AG08396 (cell line): ENCODE data around the gene P2RX4.
"Not testable (repeated sequence)": the region's sequence is repeated elsewhere in the genome, so short reads cannot be mapped to it uniquely, and the experiment has no call there.

ENCODE experiments used
- DNase-seq: peaks from one replicate; pipeline ENCODE4 v3.0.0; 2012; ENCODE audit warnings: low spot score, mixed read lengths

P2RX4 gene

DNA sequence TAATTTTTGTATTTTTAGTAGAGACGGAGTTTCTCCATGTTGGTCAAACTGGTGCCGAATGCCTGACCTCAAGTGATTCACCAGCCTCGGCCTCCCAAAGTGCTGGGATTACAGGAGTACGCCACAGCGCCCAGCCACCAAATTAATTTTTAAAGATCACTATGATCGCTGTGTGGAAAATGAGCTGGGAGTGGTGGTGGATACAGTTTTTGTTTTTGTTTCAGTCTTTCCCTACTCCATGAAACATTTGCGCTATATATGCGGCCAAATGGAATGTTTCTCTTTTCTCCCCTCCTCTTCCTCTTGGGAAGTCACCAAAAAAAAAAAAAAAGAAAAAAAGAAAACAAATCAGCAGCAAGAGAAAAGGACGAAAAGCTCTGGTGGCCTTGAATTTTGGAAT, 20.8 kb upstream of the P2RX4 start:
- DNase-seq, result no peak

- DNase-seq, result no peak
Observed at GRCh38 chr12:121189619-121190155, 20.2 kb upstream of the P2RX4 start.

GRCh38 chr12:121190523-121191031, 19.4 kb upstream of the P2RX4 start:
- DNase-seq, result peak; percentile 85

GRCh38 chr12:121191151-121191550, 18.8 kb upstream of the P2RX4 start:
- DNase-seq, result no peak

DNA sequence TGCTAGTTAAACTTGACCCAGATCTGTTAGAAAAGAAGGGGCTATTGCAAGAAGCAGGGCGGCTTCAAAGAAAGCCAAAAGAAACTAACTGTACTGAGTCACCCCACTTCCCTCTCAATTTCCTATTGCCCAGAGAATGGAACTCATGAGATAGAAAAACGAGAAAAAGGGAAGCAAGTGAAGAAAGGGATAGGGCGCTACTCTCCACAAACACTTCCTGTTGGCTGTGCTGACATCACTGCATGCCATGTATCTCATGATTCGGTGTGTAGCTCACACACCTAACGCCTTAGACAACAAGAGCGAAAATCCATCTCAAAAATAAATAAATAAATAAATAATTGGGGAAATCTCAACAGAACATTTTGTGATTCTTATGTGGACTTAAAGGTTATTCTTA, 13.0 kb upstream of the P2RX4 start:
- no peak for DNase-seq

GRCh38 chr12:121198949-121199348, 11.0 kb upstream of the P2RX4 start:
- no peak for DNase-seq

DNA sequence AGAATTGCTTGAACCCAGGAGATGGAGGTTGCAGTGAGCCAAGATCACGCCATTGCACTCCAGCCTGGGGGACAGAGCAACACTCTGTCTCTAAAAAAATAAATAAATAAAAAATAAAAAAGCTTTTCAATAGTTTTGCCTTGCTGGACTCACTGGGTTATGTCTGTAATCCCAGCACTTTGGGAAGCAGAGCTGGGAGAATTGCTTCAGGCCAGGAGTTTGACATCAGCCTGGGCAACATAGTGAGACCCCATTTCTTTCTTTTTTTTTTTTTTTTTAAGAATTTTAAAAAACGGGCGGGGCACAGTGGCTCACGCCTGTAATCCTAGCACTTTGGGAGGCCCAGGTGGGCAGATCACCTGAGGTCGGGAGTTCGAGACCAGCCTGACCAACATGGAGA, 8.8 kb upstream of the P2RX4 start:
- not testable (repeated sequence) for DNase-seq

DNA sequence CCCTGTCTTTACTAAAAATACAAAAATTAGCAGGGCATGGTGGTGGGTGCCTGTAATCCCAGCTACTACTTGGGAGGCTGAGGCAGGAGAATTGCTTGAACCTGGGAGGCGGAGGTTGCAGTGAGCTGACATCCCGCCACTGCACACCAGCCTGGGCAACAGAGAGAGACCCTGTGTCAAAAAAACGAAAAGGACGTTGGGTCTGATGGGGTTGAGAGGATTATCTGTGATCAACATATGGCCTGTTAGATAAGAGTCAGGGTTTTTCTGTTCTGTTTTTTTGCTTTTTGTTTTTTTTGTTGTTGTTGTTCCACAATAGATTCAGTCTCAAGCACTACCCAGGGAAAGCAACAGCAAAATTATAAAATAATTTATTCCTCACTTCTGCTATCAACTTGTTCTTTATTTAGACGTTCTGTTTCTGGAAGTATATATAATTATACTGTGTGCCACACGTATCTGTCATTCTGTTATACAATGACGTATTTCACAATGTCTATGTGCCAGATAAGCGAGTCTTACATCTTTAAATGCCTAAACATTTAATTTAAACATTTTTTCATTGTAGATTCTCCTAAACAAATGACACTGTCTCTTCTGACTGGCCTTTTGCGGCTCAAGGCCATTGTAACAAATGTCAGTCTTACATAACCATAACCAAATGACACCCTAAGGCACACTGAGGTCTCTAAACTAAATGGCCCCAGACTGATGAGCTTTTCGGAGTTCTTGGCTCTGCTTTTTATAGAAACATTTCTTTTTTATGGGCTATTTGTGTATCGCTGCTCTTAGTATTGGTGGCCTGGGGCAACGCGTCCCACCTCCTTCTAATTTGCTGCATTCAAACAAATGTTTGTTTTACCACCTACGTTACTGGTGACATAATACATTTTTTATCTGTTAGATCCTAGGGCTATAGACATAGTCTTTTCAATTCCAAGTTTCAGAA, 7.2 kb upstream of the P2RX4 start:
- DNase-seq, result no peak

- DNase-seq, result no peak
Observed at GRCh38 chr12:121203482-121203881, 6.4 kb upstream of the P2RX4 start.

DNA sequence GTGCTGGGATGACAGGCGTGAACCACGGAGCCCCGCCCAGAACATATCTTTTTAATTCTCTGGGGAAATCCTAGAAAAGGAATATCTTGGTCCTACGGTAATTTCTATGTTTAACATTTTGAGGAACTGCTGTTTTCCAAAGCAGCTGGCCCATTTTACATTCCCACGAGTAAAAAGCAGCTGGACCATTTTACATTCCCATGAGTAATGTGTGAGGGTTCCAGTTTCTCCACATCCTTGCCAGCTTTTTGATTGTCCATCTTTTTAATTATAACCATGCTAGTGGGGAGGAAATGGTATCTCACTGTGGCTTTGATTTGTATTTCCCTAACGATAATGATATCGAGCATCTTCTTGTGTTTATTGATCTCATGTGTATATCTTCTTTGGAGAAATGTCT, 4.4 kb upstream of the P2RX4 start:
- DNase-seq, result no peak

DNA sequence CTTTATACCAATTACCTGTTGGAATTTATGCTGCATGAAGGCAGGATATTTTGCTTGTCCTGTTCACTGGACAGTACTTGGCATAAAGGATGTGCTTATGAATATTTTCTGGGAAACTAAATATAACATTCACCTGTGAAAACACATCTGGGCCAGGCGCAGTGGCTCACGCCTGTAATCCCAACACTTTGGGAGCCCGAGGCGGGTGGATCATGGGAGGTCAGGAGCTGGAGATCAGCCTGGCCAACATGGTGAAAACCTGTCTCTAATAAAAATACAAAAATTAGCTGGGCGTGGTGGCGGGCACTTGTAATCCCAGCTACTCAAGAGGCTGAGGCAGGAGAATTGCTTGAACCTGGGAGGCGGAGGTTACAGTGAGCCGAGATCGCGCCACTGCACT, 1.4 kb upstream of the P2RX4 start:
- DNase-seq, result not testable (repeated sequence)

GRCh38 chr12:121209221-121209620, 708 bp upstream of the P2RX4 start:
- DNase-seq, result no peak

- DNase-seq, result no peak
Observed at GRCh38 chr12:121212875-121213274, 2.9 kb downstream of the P2RX4 start.

DNA sequence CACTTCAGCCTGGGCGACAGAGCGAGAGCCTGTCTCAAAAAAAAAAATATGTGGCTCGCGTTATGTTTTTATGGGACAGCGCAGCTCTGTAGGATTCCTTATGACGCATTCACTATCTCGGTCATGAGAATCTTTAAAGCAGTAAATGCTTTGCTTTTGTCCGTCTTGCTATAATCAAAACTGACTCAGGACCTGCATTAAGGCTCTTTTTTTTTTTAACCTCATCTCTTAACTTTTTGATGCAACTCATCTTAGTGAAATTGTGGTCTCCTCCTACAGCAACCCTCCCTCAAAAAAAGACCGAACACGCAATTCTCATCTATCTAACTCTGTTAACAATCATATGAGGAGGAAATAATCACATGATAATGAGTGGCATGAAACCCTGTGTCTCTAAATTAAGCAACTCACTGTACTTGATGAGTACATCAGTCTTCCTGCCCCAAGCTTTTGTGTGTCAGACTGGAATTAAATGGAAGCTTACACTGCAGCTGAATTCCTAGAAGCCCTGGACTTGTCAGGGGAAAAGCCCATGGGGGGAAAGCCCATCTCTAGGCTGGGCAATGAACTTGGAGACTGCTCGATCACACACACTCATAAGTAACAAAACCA, 4.3 kb downstream of the P2RX4 start:
- DNase-seq, result no peak

DNA sequence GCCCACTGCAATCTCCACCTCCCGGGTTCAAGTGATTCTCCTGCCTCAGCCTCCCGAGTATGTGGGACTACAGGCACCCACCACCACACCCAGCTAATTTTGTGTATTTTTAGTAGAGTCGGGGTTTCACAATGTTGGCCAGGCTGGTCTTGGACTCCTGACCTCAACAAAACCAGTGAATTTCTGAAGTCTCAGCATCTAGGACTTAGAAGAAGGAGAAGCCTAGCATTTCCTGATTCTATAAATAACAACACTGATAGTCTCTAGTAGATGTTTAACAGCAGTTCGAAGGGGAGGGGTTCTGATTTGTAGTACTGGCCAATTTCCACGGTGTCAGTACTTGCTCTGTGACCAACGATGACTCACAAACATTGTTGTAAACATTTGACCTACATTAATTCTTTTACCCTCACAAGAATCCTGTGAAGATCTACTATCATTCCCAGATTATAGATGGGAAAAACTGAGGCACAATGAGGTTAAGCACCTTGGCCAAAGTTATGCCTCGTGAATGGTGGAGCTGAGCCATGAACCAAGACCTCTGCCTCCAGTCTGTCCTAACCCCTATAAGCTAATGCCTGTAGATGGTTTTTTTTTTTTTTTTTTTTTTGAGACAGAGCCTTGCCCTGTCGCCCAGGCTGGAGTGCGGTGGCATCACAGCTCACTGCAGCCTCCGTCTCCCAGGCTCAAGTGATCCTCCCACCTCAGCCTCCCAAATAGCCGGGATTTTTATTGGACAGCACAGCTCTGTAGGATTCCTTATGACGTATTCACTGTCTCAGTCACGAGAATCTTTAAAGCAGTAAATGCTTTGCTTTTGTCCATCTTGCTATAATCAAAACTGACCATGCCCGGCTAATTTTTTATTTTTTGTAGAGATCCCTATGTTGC, 5.2 kb downstream of the P2RX4 start:
- peak; percentile 87 for DNase-seq

GRCh38 chr12:121216102-121216501, 6.2 kb downstream of the P2RX4 start:
- no peak for DNase-seq

DNA sequence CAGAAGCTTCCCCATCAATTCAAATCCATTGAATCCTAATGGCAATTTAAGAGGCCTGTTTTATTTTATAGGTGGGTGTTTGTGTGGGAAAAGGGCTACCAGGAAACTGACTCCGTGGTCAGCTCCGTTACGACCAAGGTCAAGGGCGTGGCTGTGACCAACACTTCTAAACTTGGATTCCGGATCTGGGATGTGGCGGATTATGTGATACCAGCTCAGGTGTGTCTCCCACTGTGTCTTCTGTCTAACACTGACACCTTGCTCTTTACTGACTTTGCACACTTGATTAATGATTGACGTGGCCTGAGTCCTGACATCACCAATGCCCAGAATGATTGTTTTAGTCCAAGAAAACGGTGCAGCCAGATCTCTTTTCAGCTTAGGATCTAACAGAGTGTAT, 7.1 kb downstream of the P2RX4 start:
- no peak for DNase-seq

DNA sequence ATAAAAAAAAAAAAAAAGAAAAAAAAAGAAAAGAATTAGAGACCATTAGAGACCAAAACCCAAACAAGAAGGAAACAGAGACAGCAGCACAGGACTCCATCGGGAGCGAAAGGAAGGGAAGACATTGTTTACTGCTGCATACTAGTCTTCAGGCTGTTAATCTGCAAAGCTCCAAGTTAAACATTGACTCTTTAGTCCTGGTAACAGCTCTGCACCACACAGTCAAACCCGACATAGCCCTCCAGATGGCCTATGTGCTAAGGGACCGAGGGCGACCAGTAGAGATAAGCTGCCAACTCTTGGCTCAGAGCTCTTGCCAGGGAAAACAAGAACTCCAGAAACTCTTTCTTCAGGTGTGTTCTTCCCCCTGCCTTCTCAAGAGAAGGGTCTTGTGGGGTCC, 7.8 kb downstream of the P2RX4 start:
- no peak for DNase-seq

DNA sequence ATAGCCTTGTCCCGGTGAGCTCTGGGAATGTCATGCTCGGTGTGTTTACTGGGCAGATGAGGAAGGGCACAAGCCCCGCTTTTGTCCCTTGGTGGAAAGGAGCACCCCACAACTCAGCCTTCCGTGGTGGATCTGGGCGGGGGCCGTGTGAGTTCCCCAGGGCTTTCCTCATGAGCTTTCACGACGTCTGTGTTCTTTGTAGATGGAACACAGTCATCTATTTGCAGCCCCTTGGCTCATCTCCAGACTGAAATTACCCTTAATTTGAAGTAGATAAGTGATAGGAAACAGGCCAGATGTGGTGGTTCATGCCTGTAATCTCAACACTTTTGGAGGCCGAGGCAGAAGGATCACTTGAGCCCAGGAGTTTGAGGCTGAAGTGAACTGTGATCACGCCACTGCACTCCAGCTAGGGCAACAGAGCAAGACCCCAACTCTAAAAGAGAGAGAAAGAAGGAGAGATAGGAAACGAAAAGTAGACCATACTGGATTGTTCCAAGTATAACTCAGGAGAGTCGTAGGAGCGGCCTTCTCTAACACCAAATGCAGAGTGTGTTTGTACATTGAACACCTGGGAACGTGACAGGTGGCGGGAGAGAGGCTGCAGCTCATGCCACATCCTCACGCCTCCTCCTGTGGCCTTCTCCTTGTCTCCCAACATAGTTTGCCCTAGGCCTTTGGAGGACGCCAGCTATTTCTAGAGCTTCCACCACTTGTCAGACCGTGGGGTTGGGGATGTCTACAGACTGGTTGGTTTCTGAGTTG, 8.8 kb downstream of the P2RX4 start:
- no peak for DNase-seq

DNA sequence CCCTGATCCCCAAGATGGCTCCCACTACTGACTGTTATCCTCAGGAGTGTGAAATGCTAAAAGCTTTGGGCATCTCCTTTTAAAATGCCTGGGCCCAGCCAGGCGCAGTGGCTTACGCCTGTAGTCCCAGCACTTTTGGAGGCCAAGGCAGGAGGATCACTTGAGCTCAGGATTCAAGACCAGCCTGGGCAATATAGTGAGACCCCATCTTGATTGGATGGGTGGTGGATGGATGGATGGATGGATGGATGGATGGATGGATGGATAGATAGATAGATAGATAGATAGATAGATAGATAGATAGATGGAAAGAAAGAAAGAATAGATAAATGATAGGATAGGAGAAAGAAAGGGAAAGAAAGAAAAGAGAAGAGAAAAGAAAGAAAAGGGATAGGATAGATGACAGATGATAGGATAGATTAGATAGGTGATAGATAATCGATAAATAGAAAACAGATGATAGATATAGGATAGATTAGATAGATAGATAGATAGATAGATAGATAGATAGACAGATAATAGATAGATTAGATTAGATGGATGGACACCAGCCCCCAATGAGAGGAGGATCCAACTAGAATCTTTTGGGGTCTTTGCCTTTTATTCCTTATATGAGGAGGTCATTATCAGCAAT, 9.5 kb downstream of the P2RX4 start:
- no peak for DNase-seq

- DNase-seq, result no peak
Observed at GRCh38 chr12:121222847-121223246, 12.9 kb downstream of the P2RX4 start.
